HG03571 (cell line): Measurements from ENCODE around the gene TMEFF1.
"Not testable (repeated sequence)": the region's sequence is repeated elsewhere in the genome, so short reads cannot be mapped to it uniquely, and the experiment has no call there.

Experiments used
- ATAC-seq: cut with Tn5 transposase; IDR thresholded peaks from one replicate; pipeline ENCODE4 v1.9.1; 2021; ENCODE audit not compliant: unreplicated experiment

Gene TMEFF1

GRCh38 chr9:100472788-100473275 lies at the start of gene TMEFF1:
TSS of gene TMEFF1 (plus strand) at chr9:100473149. CDS start at chr9:100473545, 396 bp downstream.
- ATAC-seq: no peak

GRCh38 chr9:100425758-100426157 lies 47.2 kb upstream of the TMEFF1 start:
- no peak for ATAC-seq

- no peak for ATAC-seq
These were observed 46.8 kb upstream of the TMEFF1 start for GRCh38 chr9:100426189-100426529.

DNA sequence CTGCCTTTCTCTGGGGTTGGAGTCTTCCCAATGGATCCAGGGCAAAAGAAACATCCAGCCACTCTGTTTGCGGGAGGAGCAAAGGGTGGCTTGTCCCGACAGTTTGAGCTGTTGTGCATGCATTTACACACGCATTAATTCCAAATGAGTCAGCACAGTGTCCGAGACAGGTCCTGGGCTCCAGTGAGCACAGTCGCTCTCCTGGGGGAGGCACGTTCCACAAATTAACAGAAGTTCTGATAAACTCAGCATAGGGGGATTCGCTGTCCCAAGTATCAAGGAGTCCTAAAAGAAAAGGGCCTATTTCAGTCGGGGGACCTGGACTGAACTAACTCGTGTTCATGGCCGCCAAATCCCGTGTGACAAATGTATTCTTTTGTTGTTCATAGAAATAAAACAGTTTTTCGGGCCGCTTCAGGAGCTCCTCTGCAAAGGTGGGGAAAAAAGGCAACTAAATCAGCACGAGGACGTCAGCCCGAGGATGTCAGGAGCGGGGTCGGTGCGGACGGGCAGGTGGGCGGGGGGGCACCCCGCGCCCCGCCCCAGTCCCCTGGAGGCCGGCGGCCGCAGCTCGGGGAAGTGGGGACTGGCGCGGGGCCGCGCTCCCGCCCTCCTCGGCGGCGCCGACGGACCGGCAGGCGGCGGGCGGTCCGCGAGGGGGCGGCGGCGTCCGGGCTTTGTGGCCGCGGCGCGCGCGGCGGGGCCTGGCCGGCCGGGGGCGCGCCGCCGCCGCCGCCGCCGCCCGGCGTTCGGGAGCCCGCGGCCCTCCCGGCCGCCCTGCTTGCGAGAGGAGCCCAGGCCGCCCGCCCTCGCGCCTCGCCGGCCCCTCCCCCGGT lies 46.2 kb upstream of the TMEFF1 start, which contains the start of gene MSANTD3:
TSS of gene MSANTD3 (plus strand) at position 614 of the 836 bp plus-strand sequence. CDS start 14,796 bp downstream, outside the sequence.
- peak; percentile 63 for ATAC-seq

GRCh38 chr9:100427366-100428263 lies 45.3 kb upstream of the TMEFF1 start:
- ATAC-seq: peak; percentile 43

GRCh38 chr9:100428871-100429654 lies 43.9 kb upstream of the TMEFF1 start:
- ATAC-seq: no peak

- ATAC-seq: no peak
These were observed 42.5 kb upstream of the TMEFF1 start for GRCh38 chr9:100430286-100430940.

DNA sequence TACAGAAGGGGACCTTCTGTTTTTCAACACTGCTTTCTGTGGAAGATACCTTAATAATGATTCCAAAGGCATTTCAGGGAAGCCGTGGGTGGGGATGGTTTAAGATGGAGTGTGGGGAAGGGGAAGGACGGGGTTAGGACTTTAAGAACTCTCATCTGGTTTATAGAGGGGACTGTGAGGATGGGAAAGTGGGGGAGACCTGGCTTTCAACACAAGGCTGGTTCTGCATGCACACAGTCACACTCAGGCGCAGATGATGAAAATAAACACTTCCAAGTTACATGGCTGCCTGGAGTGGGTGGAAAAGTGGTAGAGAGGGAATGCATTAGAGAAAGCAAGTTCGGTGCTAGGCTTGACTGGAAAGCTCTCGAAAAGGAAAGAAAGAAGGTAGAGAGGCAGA lies 41.1 kb upstream of the TMEFF1 start:
- no peak for ATAC-seq

- no peak for ATAC-seq
These were observed 40.2 kb upstream of the TMEFF1 start for GRCh38 chr9:100432736-100433135.

DNA sequence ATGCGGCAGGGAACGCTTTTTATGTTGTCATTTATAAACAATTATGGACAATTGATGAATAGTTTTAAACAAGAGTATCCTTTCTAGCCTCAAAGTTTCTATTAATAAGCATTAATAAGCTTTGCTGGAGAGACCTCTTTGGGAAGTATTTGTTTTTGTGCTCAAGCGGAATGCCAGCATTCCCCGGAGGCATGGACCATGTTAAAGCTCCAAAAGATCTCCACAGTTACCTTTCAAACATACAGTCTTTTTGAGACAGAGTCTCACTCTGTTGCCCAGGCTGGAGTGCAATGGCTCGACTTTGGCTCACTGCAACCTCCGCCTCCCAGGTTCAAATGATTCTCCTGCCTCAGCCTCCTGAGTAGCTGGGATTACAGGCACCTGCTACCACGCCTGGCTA lies 36.4 kb upstream of the TMEFF1 start:
- ATAC-seq: no peak

- ATAC-seq: peak; percentile 72
These were observed 34.8 kb upstream of the TMEFF1 start for GRCh38 chr9:100437860-100438805.

DNA sequence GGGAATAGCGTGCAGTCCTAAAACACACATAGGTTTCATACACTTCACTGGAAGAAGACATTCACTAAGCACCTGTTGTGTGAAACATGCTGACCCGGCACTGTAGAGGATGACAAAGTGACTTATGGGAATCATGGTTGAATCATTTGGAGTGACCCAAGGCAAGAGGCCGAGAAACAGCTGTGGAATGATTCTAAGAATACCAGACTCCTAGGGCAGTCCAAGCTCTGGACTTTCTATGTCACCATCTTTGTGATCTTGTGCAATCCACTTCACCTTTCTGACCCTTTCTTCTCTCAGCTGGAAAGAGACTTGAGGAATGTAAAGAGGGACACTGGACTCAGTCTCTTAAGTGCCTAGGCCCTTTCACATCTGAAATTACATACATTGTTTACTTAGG lies 32.9 kb upstream of the TMEFF1 start:
- no peak for ATAC-seq

DNA sequence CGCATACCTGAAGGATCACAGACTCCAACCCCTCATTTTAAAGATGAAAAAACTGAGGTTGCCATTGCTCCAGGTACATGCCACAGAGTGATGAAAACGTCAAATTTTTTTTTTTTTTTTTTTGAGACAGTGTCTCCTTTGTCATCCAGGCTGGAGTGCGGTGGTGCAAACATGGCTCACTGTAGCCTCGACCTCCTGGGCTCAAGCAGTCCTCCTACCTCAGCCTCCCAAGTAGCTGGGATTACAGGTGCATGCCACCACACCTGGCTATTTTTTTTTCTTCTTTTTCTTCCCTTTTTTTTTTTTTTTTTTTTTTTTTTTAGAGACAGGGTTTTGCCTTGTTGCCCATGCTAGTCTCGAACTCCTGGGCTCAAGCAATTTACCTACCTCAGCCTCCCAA lies 32.5 kb upstream of the TMEFF1 start:
- ATAC-seq: not testable (repeated sequence)

GRCh38 chr9:100441911-100442361 lies 31.0 kb upstream of the TMEFF1 start:
- no peak for ATAC-seq

DNA sequence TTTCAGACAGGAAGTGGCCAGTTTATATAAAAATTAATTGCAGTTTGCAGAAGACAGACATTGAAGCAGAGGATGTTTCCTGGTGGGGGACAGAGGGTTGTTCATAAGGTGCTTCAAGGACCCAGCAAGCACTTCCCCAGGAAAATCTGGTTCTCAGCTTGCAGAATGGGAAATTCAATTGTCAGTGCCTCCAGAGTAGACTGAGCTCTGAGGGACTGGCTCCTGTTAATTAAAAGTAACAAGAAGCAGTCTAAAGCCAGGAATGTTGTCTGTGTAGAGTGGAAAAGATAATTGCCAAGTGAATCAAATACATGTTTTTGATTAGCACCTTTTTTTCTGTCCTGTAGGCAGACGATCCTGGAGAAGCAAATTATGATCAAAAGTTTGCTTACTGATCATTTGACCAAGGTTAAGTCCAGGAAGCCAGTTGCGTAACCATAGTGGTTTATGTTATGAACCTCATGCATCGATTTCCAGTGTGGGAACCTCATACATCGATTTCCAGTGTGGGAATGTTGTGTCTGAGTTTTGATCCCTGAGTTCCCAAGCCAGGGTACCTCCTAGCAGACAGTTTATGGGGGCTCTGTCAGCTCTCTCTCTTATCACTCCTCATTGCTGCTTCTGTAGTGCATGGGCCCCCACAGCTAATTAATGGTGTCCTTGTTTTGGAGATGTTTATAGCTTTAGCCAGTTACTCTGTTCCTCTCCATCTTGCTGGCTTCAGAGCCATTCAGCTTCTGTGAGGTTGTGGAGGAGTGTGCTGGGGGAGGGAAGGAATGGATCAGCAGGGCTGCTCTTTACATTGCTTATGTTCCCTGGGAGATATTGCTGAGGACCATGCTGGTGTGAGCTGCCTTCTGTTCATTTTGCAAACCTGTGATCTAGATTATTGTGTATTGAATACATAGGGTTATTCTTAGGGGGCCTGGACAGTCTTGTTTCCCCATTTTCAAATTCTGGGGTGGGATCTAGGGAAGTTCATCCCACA lies 28.9 kb upstream of the TMEFF1 start:
- no peak for ATAC-seq

GRCh38 chr9:100445161-100445902 lies 27.6 kb upstream of the TMEFF1 start:
- ATAC-seq: no peak

GRCh38 chr9:100445903-100446549 lies 26.9 kb upstream of the TMEFF1 start:
- ATAC-seq: no peak
